ENCODE measurements around the gene SNX2.

Gene SNX2

GRCh38 chr5:122772446-122772845 lies 2.4 kb upstream of the SNX2 start:
- no peak for DNase-seq (ENCODE audit: extremely low read depth in 1 of 2, low read depth in 1 of 2)

GRCh38 chr5:122773619-122774018 lies 1.3 kb upstream of the SNX2 start:
- DNase-seq (ENCODE audit: extremely low read depth in 1 of 2, low read depth in 1 of 2): no peak

GRCh38 chr5:122774519-122774860 lies 390 bp upstream of the SNX2 start:
- no peak for DNase-seq (ENCODE audit: extremely low read depth in 1 of 2, low read depth in 1 of 2)

- DNase-seq (ENCODE audit: extremely low read depth in 1 of 2, low read depth in 1 of 2): no peak
These were observed 966 bp downstream of the SNX2 start for GRCh38 chr5:122775550-122776542.

- DNase-seq (ENCODE audit: extremely low read depth in 1 of 2, low read depth in 1 of 2): no peak
These were observed 3.3 kb downstream of the SNX2 start for GRCh38 chr5:122778157-122778556.

- DNase-seq (ENCODE audit: extremely low read depth in 1 of 2, low read depth in 1 of 2): no peak
These were observed 4.6 kb downstream of the SNX2 start for GRCh38 chr5:122779451-122779850.

GRCh38 chr5:122780296-122780695 lies 5.4 kb downstream of the SNX2 start:
- DNase-seq (ENCODE audit: extremely low read depth in 1 of 2, low read depth in 1 of 2): no peak

GRCh38 chr5:122781465-122781864 lies 6.6 kb downstream of the SNX2 start:
- no peak for DNase-seq (ENCODE audit: extremely low read depth in 1 of 2, low read depth in 1 of 2)

GRCh38 chr5:122785294-122785693 lies 10.4 kb downstream of the SNX2 start:
- no peak for DNase-seq (ENCODE audit: extremely low read depth in 1 of 2, low read depth in 1 of 2)

GRCh38 chr5:122788371-122788770 lies 13.5 kb downstream of the SNX2 start:
- DNase-seq (ENCODE audit: extremely low read depth in 1 of 2, low read depth in 1 of 2): no peak

- no peak for DNase-seq (ENCODE audit: extremely low read depth in 1 of 2, low read depth in 1 of 2)
These were observed 14.1 kb downstream of the SNX2 start for GRCh38 chr5:122788996-122789395.

GRCh38 chr5:122789461-122790171 lies 14.7 kb downstream of the SNX2 start:
- no peak for DNase-seq (ENCODE audit: extremely low read depth in 1 of 2, low read depth in 1 of 2)

GRCh38 chr5:122790354-122791103 lies 15.6 kb downstream of the SNX2 start:
- DNase-seq (ENCODE audit: extremely low read depth in 1 of 2, low read depth in 1 of 2): no peak

GRCh38 chr5:122805481-122805880 lies 30.6 kb downstream of the SNX2 start:
- DNase-seq (ENCODE audit: extremely low read depth in 1 of 2, low read depth in 1 of 2): no peak

GRCh38 chr5:122810405-122810804 lies 35.5 kb downstream of the SNX2 start:
- DNase-seq (ENCODE audit: extremely low read depth in 1 of 2, low read depth in 1 of 2): no peak

GRCh38 chr5:122815218-122815767 lies 40.4 kb downstream of the SNX2 start:
- DNase-seq (ENCODE audit: extremely low read depth in 1 of 2, low read depth in 1 of 2): no peak

- no peak for DNase-seq (ENCODE audit: extremely low read depth in 1 of 2, low read depth in 1 of 2)
These were observed 41.9 kb downstream of the SNX2 start for GRCh38 chr5:122816756-122817155.

- no peak for DNase-seq (ENCODE audit: extremely low read depth in 1 of 2, low read depth in 1 of 2)
These were observed 57.1 kb downstream of the SNX2 start for GRCh38 chr5:122831984-122832383.

GRCh38 chr5:122835681-122836080 lies 60.8 kb downstream of the SNX2 start:
- DNase-seq (ENCODE audit: extremely low read depth in 1 of 2, low read depth in 1 of 2): no peak

GRCh38 chr5:122836947-122837346 lies 62.1 kb downstream of the SNX2 start:
- no peak for DNase-seq (ENCODE audit: extremely low read depth in 1 of 2, low read depth in 1 of 2)

GRCh38 chr5:122839731-122840130 lies 64.9 kb downstream of the SNX2 start:
- no peak for DNase-seq (ENCODE audit: extremely low read depth in 1 of 2, low read depth in 1 of 2)
